Vagina (tissue), 2 donors: ENCODE data around the gene TFDP2. TPM values are rescaled to one million over a fixed set of nuclear protein-coding genes. Genes with fewer than 3 reads are reported as not detected.
A peak's percentile ranks its signal among the peaks of the same experiment; 100 is the strongest.
"Not testable (repeated sequence)": the region's sequence is repeated elsewhere in the genome, so short reads cannot be mapped to it uniquely, and the experiment has no call there.

Source experiments
- DNase-seq, 2 donors: peaks; one replicate each; pipeline ENCODE4 v3.0.0-alpha.2; 2017; ENCODE audit errors: extremely low spot score in 2 of 2
- H3K27ac ChIP-seq: fragments of 200-600 bp; sonication (generic); one replicate; pipeline ENCODE4 v1.5.1; 2019
- H3K27me3 ChIP-seq: fragments of 200-600 bp; sonication (generic); one replicate; pipeline ENCODE4 v1.5.1; 2019
- H3K36me3 ChIP-seq, 2 donors: fragments of 200-600 bp; sonication (generic); one replicate each; pipeline ENCODE4 v1.5.1; 2017 to 2019
- H3K4me1 ChIP-seq: fragments of 200-600 bp; sonication (generic); one replicate; pipeline ENCODE4 v1.5.1; 2019
- H3K4me3 ChIP-seq, 2 donors: fragments of 200-600 bp; sonication (generic); 1 replicate in 1 of 2; 2 replicates in 1 of 2; pipeline ENCODE4 v1.5.1; 2016 to 2019
- H3K9me3 ChIP-seq: fragments of 200-600 bp; sonication (generic); one replicate; pipeline ENCODE4 v1.5.1; 2019
- CTCF ChIP-seq, 3 experiments: fragments of 450-650 bp in 2 of 3; fragments of 200-600 bp in 1 of 3; sonication (generic) in 1 of 3; IDR thresholded peaks; one replicate each; pipeline ENCODE4 v1.5.1; 2017 to 2019; ENCODE audit warnings: antibody characterized with exemption in 3 of 3, mild to moderate bottlenecking in 2 of 3, moderate library complexity in 2 of 3
- POLR2A ChIP-seq, 2 donors: fragments of 450-650 bp; IDR thresholded peaks; one replicate each; pipeline ENCODE4 v1.6.1; 2017; ENCODE audit warnings: antibody characterized with exemption in 2 of 2, mild to moderate bottlenecking in 2 of 2, moderate library complexity in 2 of 2
- POLR2AphosphoS5 ChIP-seq, 2 donors: sonication (generic); formaldehyde crosslinking; IDR thresholded peaks; one replicate each; pipeline ENCODE4 v1.9.0; 2017; ENCODE audit warnings: antibody characterized with exemption in 2 of 2, mild to moderate bottlenecking in 2 of 2, low read depth in 1 of 2; ENCODE audit not compliant: insufficient read depth in 1 of 2
- intact Hi-C: fragments of 100-400 bp; cut with DNase I; formaldehyde crosslinking; loops from one replicate; pipeline ENCODE4 v1.15.1; 2023
- total RNA-seq: library from RNA; depleted of rRNA; stranded (reverse); fragments of >200 nt; gene quantifications from one replicate; pipeline ENCODE4 v1.2.3, GENCODE V29; 2016

TFDP2 gene
- total RNA-seq, 1 donor from 2014 or later, result 24.8 TPM

GRCh38 chr3:141928631-141929270 lies 220.6 kb downstream of the TFDP2 start:
- Histone ChIP-seq H3K4me3 (no peak overlapping the region), H3K9me3 (no peaks in the 10 kb centered on the region), H3K27me3 (no peaks in the 10 kb centered on the region), H3K4me1 (no peaks in the 10 kb centered on the region), H3K36me3 (peaks cover 0 to 15% of the 10 kb centered on the region in 2 donors), H3K27ac (no peak overlapping the region)
- TF ChIP-seq POLR2AphosphoS5 (IDR thresholded peaks at IDR 0.05; ENCODE audit: insufficient read depth in 1 of 2, low read depth in 1 of 2) (peak in 1 of 2 donors; percentile 35), POLR2A (IDR thresholded peaks at IDR 0.05) (no peak), CTCF (IDR thresholded peaks at IDR 0.05) (no peak)
- DNase-seq, result peak in 1 of 2 donors; percentile 84
- intact Hi-C loops, result no loop called here

- no peaks in the 10 kb centered on the region for H3K27me3 ChIP-seq
- peak in 1 of 2 donors; percentile 75 for DNase-seq
- intact Hi-C loops, result no loop called here
- H3K4me1 ChIP-seq, result no peaks in the 10 kb centered on the region
- H3K9me3 ChIP-seq, result no peaks in the 10 kb centered on the region
- H3K36me3 ChIP-seq, result peaks cover 0 to 33% of the 10 kb centered on the region in 2 donors
- no peak overlapping the region for H3K27ac ChIP-seq
- no peak overlapping the region for H3K4me3 ChIP-seq
- TF ChIP-seq POLR2AphosphoS5 (IDR thresholded peaks at IDR 0.05; ENCODE audit: insufficient read depth in 1 of 2, low read depth in 1 of 2) (peak in 1 of 2 donors; percentile 28), POLR2A (IDR thresholded peaks at IDR 0.05) (no peak)
These were observed 222.4 kb downstream of the TFDP2 start for GRCh38 chr3:141926929-141927328.

- DNase-seq, result peak in 1 of 2 donors; percentile 54
- peaks cover 0 to 41% of the 10 kb centered on the region in 2 donors for H3K36me3 ChIP-seq
- H3K27me3 ChIP-seq, H3K4me3 ChIP-seq, H3K9me3 ChIP-seq, H3K4me1 ChIP-seq, H3K27ac ChIP-seq, intact Hi-C loops: not testable (repeated sequence)
These were observed 223.7 kb downstream of the TFDP2 start for GRCh38 chr3:141925677-141926076.

GRCh38 chr3:141921316-141921715 lies 228.0 kb downstream of the TFDP2 start:
- TF ChIP-seq CTCF (IDR thresholded peaks at IDR 0.05) (no peak), POLR2A (IDR thresholded peaks at IDR 0.05) (no peak), POLR2AphosphoS5 (IDR thresholded peaks at IDR 0.05; ENCODE audit: insufficient read depth in 1 of 2, low read depth in 1 of 2) (no peak)
- intact Hi-C loops, result no loop called here

GRCh38 chr3:141920701-141921100 lies 228.6 kb downstream of the TFDP2 start:
- Histone ChIP-seq H3K4me1 (no peaks in the 10 kb centered on the region), H3K27ac (no peak overlapping the region), H3K4me3 (no peak overlapping the region), H3K27me3 (no peaks in the 10 kb centered on the region), H3K9me3 (no peaks in the 10 kb centered on the region), H3K36me3 (peaks cover 0 to 65% of the 10 kb centered on the region in 2 donors)
- peak in 1 of 2 donors; percentile 49 for DNase-seq
- intact Hi-C loops, result no loop called here
- TF ChIP-seq POLR2AphosphoS5 (IDR thresholded peaks at IDR 0.05; ENCODE audit: insufficient read depth in 1 of 2, low read depth in 1 of 2) (no peak), CTCF (IDR thresholded peaks at IDR 0.05) (no peak), POLR2A (IDR thresholded peaks at IDR 0.05) (no peak)

More at GRCh38 chr3:141921316-141921715, 228.0 kb downstream of the TFDP2 start:
- Histone ChIP-seq H3K36me3 (peaks cover 0 to 70% of the 10 kb centered on the region in 2 donors), H3K4me1 (no peaks in the 10 kb centered on the region), H3K9me3 (no peaks in the 10 kb centered on the region), H3K27me3 (no peaks in the 10 kb centered on the region), H3K27ac (no peak overlapping the region), H3K4me3 (no peak overlapping the region)
- DNase-seq, result peak in 1 of 2 donors; percentile 65

- Histone ChIP-seq H3K36me3 (peaks cover 0 to 49% of the 10 kb centered on the region in 2 donors), H3K27me3 (no peaks in the 10 kb centered on the region)
These were observed 233.6 kb downstream of the TFDP2 start for GRCh38 chr3:141915766-141916165.

More at GRCh38 chr3:141915766-141916165, 233.6 kb downstream of the TFDP2 start:
- Histone ChIP-seq H3K4me3 (no peak overlapping the region), H3K27ac (no peak overlapping the region), H3K9me3 (no peaks in the 10 kb centered on the region), H3K4me1 (no peaks in the 10 kb centered on the region)
- intact Hi-C loops, result no loop called here
- no peak for TF ChIP-seq POLR2A (IDR thresholded peaks at IDR 0.05)
- TF ChIP-seq CTCF (IDR thresholded peaks at IDR 0.05), result no peak
- TF ChIP-seq POLR2AphosphoS5 (IDR thresholded peaks at IDR 0.05; ENCODE audit: insufficient read depth in 1 of 2, low read depth in 1 of 2), result no peak
- DNase-seq, result no peak
